GM18499 (cell line): ENCODE results near the gene DENND4B.

Source experiments
- ATAC-seq: cut with Tn5 transposase; IDR thresholded peaks from one replicate; pipeline ENCODE4 v1.9.1; 2021; ENCODE audit warnings: moderate number of reproducible peaks; ENCODE audit not compliant: insufficient read depth, unreplicated experiment

The DENND4B gene

DNA sequence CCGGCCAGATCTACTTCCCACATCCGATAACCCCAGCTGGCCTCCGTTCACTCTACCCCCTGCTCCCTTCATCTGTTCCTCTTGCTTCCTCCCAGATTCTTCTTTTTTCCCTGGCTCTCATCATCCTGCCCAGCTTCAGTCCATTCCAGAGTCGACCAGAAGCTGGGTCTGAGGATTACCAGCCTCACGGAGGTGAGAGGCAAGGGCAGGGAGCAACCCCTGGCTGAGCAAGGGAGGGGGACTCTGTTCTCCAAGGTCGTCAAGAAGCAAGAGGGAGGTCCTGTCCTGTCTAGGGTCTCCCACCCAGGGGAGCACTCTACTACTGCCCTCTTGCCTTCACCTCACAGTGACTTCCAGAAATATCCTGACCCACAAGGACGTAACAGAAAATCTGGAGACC, 27.0 kb upstream of the DENND4B start:
- ATAC-seq, result no peak

DNA sequence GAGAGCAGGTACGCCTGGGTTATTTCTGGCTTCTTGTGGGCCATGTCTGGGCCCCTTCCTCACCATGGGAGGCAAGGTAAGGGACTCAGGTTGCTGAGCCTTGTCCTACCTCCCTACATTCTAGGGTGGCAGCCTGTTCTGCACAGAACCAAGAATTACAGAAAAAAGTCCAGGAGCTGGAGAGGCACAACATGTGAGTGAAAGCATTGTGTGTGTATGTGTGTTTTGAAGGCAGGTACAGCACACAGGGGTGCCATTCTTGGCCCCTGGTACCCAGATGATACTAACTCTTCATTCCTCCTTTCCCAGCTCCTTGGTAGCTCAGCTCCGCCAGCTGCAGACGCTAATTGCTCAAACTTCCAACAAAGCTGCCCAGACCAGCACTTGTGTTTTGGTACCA, 26.6 kb upstream of the DENND4B start:
- no peak for ATAC-seq

GRCh38 chr1:153970346-153970745, 23.8 kb upstream of the DENND4B start:
- ATAC-seq, result no peak

DNA sequence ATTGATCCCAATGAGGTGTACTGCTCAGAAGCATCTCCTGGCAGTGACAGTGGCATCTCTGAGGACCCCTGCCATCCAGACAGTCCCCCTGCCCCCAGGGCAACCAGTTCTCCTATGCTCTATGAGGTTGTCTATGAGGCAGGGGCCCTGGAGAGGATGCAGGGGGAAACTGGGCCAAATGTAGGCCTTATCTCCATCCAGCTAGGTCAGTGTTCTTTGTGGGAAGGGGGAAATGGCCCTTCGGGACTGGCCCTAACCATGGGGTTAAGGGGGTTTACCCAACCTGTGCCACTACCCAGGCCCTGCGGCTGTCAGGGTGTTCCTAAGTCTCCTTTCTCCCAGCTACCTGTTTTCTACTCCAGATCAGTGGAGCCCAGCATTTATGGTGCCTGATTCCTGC, 22.5 kb upstream of the DENND4B start:
- ATAC-seq, result no peak

DNA sequence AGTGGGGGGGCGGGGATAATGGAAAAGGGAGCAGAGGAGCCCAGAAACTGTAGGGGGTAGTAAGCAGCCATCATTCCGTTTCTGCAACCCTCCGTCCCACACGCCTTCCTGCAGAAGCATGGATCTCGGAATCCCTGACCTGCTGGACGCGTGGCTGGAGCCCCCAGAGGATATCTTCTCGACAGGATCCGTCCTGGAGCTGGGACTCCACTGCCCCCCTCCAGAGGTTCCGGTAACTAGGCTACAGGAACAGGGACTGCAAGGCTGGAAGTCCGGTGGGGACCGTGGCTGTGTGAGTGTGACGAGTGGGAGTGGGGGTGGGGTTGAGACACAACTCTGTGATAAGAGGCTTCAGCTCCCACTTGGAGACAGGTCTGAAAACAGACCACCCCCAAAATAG, 21.9 kb upstream of the DENND4B start:
- ATAC-seq, result no peak

DNA sequence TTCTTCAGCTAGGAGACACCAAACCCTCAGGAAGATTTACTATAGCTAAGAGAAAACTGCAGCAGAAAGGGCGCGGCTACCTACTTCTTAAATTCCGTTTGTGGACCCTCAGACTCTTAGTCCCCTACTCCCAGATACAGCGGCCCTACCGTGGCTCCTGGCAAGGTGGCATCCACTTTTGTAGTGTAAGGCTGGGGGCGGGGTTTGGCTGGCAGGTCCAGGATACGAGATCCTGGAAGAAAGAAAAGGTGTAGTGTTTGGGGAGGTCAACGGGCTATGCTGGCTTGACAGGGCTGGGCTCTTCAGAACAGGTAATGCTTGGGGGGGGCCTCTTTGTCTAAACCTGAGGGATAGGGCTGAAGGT, 21.5 kb upstream of the DENND4B start:
- no peak for ATAC-seq

GRCh38 chr1:153967107-153967999, 20.8 kb upstream of the DENND4B start, which contains the start of gene CREB3L4:
Gene CREB3L4 (plus strand): TSS chr1:153967902. CDS start chr1:153968526, 624 bp downstream.
- peak; percentile 52 for ATAC-seq

DNA sequence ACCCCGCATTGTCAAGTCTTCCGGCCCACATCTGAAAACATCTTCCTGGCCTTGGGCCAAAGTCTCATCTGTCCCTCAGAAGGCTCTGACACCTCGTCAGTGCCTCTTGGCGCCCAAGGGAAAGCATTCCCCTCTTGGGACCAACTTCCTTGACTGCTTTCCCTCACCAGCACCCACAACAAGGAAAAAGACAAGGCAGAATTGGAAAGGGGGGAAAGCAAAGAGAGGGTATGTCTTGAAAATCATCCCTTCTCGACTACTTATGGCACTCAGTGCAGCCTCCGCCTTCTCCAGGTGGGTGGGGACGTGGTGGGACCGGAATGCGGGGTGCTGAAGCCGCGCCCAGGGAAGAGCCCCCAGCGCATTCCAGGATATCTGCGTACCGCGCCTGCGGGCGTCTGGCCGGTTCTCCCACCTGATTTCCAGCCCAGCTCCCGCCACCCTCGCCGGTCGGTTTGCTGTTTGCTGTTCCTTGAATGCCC, 17.4 kb upstream of the DENND4B start:
- ATAC-seq, result no peak

DNA sequence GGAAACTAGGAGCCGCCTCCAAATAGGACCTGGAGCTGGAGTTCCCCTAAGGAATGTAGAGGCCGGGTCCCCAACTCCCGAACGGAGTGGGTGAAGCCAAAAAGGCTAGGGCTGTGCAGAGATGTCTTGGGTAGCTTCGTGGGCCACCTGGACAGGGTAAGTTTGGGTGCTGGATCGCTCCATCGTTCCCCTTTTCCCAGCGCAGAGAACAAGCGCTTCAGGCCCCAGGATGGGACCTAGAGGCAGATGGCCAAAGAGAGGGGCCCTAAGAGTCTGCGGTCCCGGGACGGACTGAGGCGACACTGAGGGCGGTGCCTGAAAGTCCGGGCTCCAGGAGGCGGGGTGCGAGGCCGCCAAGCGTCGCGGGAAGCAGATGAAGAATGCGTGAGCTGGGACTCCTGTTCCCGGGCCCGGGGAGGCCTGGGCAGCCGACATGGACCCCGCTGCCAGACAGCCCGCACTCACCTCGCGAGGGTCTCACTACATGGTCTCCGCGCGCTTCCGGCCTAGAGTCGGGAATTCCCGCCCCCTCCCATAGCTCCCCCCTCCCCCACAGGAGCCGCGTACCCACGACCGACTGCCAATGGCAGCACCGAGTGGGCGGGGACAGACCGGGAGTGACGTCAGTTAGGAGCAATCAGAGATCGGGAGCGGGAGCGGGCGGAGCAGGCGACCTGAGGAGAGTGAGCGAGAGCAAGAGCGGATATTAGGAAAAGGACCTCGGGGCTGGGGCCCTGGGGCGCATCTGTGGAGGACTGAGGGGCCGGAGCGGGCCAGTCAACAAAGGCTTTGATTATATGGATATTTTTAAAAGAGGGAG, 16.7 kb upstream of the DENND4B start, which contains the start of gene SLC39A1:
SLC39A1 (minus strand) TSS at position 508 of the 820 bp plus-strand sequence. CDS start 822 bp downstream, outside the sequence.
- ATAC-seq, result no peak

DNA sequence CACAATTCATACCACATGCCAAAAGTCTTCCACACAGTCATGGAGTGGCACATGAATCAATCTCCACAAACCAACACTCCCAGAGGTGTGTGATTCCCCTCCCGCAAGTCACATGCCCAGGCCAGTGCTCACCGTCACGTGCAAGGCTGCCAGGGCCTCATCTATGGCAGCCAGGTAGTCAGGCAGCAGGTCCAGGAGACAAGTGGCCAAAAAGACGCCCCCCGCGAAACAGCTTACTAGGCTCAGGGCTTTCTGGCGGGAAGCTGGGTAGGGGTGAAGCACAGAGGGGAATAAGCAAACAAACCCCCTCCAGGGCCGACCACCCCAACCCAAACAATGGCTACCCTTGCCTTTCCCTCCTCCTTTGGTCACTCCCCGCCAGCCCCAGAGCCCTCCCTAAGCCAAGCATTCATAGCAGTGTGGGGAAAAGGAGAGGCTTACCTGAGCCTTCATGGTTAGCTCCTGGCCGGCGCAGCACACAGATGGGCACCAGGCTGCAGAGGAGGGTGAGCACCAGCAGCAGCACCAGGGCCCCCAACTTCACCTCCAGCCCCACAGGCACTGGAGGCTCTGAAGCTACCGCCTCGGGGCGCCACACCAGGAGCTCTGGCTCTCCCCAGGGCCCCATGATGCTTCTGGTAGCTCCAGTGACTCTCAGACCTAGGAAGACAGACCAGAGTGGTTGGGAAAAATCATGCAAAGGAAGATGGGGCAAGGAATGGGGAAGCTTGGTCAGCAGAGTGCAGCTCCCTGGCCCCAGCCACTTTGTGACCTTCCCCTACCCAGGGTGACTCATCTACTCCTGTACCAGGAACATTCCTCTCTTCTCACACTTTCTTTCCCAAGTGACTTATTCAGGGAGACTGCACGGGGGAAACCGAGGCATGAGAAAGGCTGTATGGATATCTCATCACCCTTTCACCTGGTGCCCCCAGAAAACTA, 15.8 kb upstream of the DENND4B start:
- ATAC-seq, result no peak

DNA sequence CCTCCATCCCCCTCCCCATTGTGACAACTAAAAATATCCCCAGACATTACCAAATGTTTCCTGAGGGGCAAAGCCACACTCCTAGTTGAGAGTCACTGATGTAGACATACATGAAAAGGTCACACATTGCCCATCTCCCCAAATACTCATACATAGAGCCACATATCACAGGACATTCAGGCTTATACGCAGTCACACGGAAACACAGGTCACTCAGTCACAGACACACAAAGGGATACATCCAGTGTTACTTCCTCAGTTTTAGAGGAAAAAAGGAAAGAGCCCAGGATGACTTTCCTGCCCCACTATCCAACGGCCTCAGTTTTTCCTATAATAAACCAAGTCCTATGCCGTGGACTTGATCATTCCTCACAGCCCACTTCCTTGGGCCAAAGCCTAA, 14.9 kb upstream of the DENND4B start:
- ATAC-seq, result no peak

- ATAC-seq, result no peak
Measured at GRCh38 chr1:153960206-153960605, 13.7 kb upstream of the DENND4B start.

- no peak for ATAC-seq
Measured at GRCh38 chr1:153959454-153959853, 12.9 kb upstream of the DENND4B start.

- ATAC-seq, result no peak
Measured at GRCh38 chr1:153958961-153959260, 12.4 kb upstream of the DENND4B start.

DNA sequence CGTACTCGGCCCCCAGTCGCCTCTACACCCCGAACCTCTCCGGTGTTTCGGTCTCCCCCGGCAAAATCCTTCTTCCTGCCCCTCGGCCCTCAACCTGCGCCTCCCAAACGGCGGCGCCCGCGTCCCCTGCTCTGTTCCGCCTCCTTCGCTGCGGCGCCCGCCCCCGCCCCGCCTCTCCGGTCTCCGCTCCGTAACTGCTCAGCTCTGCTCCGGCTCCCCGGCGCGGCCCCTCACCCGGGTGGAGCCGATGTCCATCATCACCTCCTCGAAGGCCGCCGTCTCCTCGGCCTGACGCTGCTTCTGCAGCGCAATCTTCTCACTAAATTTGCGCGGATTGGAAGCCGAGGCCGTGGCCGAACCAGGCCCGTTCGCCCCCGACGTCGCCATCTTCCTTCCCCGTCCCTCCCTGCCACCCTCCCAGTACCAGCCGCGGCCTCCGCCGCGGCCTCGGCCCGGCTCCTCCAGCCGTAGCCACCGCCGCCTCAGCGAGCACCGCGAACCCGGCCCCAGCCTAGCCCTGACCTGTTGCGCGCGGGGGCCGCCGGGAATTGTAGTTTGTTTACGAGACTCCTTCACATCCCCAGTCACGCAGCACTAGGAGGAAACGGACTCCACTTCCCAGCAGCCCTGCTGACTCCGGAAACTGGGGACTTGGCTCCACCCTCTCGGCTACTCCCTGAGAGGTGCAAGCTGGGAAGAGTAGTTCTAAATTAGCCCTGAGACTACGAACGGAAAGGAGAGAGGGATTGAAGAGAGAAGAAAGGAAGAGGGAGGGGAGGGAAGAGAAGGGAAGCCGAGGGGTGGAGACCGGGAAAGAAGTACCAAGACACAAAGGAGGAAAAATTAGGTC, 11.8 kb upstream of the DENND4B start, which contains the start of gene CRTC2:
CRTC2 (minus strand) TSS at position 502 of the 850 bp plus-strand sequence; CDS start at position 387, 115 bp downstream.
- peak; percentile 55 for ATAC-seq

- ATAC-seq, result no peak
Measured at GRCh38 chr1:153957744-153958110, 11.2 kb upstream of the DENND4B start.

DNA sequence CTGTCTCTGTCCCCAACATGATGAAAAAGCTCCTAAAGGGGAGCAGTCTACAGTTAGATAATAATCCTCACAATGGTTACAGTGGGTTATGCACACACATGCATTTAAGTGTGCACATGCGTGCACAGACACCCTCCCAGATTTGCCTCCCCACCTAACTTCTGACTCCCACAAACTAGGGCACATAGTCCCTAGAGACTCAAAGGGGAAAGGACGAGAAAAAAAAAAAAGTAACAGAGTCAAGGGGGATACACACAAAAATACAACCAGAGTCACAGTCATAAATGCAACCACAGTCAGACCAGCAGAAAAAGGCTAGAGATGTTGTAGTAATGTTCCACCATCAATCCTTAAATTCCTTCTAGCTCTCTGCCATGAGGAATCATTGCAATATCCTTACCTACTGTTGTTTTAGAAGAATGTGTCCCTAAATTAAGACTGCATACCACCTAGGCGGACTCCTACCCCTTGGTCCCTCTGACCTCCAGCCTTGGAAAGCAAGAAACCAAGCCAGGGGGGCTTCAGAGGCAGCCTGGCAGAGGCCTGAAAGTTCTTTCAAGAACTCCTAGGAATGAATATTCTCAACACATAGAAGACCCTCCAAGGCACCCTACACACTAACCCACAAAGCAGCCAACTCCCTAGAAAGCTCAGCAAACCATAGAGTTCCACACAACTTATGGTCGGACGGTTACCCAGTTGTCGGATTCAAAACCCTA, 10.6 kb upstream of the DENND4B start:
- ATAC-seq, result no peak

DNA sequence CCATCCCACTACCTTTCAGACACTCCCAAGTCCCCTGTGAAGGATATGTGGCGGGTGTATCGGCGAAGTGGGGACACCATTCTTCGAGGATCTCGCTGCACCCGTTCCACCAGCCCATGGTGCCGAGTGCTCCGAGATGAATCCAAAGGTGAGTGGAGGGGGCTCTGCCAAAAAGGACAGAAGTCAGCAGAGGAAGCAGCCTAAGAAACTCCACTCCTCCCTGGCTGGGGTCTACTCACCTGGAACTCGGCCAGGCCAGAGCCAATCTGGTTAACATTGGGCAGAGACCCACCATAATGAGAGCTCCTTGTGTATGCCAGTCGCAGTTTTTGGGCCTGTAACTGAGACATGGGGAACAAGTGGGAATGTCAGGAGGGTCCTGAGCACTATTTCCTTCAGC, 8.3 kb upstream of the DENND4B start:
- ATAC-seq, result no peak
